ENCODE data around the gene SLC6A19. TPM values are rescaled to one million over a fixed set of nuclear protein-coding genes. Genes with fewer than 3 reads are reported as not detected.

SLC6A19 gene
- polyA plus RNA-seq, 1 experiment: not detected

GRCh38 chr5:1195439-1195838, 6.0 kb upstream of the SLC6A19 start:
- H3K4me3 ChIP-seq (ENCODE audit: low read depth, low read length): no peak overlapping the region
- CTCF ChIA-PET: interaction anchor here (0.8 kb wide), 1 partner anchor 21 kb away, joined by 3 read pairs; no protein-coding TSS in a partner anchor
- no peak for DNase-seq (ENCODE audit: low read depth)
- POLR2A ChIA-PET: no interaction called here
- no peak for TF ChIP-seq CTCF (IDR thresholded peaks at IDR 0.05; ENCODE audit: insufficient read depth, low read depth, low read length)
- H3K27me3 ChIP-seq (ENCODE audit: control insufficient read depth, insufficient read depth, low read length): peaks cover 5% of the 10 kb centered on the region
- H3K36me3 ChIP-seq (ENCODE audit: control insufficient read depth, insufficient read depth, low read length): no peaks in the 10 kb centered on the region

GRCh38 chr5:1195916-1196315, 5.5 kb upstream of the SLC6A19 start:
- Histone ChIP-seq H3K4me3 (ENCODE audit: low read depth, low read length) (no peak overlapping the region), H3K36me3 (ENCODE audit: control insufficient read depth, insufficient read depth, low read length) (no peaks in the 10 kb centered on the region), H3K27me3 (ENCODE audit: control insufficient read depth, insufficient read depth, low read length) (peaks cover 3% of the 10 kb centered on the region)
- CTCF ChIA-PET: no interaction called here
- TF ChIP-seq CTCF (IDR thresholded peaks at IDR 0.05; ENCODE audit: insufficient read depth, low read depth, low read length): no peak
- POLR2A ChIA-PET: no interaction called here
- DNase-seq (ENCODE audit: low read depth): no peak

GRCh38 chr5:1196562-1196961, 4.8 kb upstream of the SLC6A19 start:
- POLR2A ChIA-PET: no interaction called here
- Histone ChIP-seq H3K36me3 (ENCODE audit: control insufficient read depth, insufficient read depth, low read length) (no peaks in the 10 kb centered on the region), H3K27me3 (ENCODE audit: control insufficient read depth, insufficient read depth, low read length) (peaks cover 2% of the 10 kb centered on the region), H3K4me3 (ENCODE audit: low read depth, low read length) (no peak overlapping the region)
- CTCF ChIA-PET: no interaction called here
- DNase-seq (ENCODE audit: low read depth): no peak
- no peak for TF ChIP-seq CTCF (IDR thresholded peaks at IDR 0.05; ENCODE audit: insufficient read depth, low read depth, low read length)

GRCh38 chr5:1197876-1198666, 3.3 kb upstream of the SLC6A19 start:
- no peak for DNase-seq (ENCODE audit: low read depth)
- POLR2A ChIA-PET: no interaction called here
- no peak for TF ChIP-seq CTCF (IDR thresholded peaks at IDR 0.05; ENCODE audit: insufficient read depth, low read depth, low read length)
- H3K36me3 ChIP-seq (ENCODE audit: control insufficient read depth, insufficient read depth, low read length): no peaks in the 10 kb centered on the region
- CTCF ChIA-PET: no interaction called here
- no peak overlapping the region for H3K4me3 ChIP-seq (ENCODE audit: low read depth, low read length)
- peaks cover 2% of the 10 kb centered on the region for H3K27me3 ChIP-seq (ENCODE audit: control insufficient read depth, insufficient read depth, low read length)

GRCh38 chr5:1199340-1199648, 2.1 kb upstream of the SLC6A19 start:
- H3K27me3 ChIP-seq (ENCODE audit: control insufficient read depth, insufficient read depth, low read length): peaks cover 2% of the 10 kb centered on the region
- no peak for TF ChIP-seq CTCF (IDR thresholded peaks at IDR 0.05; ENCODE audit: insufficient read depth, low read depth, low read length)
- POLR2A ChIA-PET: no interaction called here
- no peak for DNase-seq (ENCODE audit: low read depth)
- H3K4me3 ChIP-seq (ENCODE audit: low read depth, low read length): no peak overlapping the region
- no peaks in the 10 kb centered on the region for H3K36me3 ChIP-seq (ENCODE audit: control insufficient read depth, insufficient read depth, low read length)
- CTCF ChIA-PET: no interaction called here

All from BJ (cell line).